C4-2B (cell line): ENCODE results near the gene WDR7.

Source experiments
- H3K27ac ChIP-seq: fragments of 450-650 bp; 2 replicates; pipeline ENCODE4 v1.5.1; 2017
- ZFX ChIP-seq: fragments of 450-650 bp; IDR thresholded peaks from 2 replicates; pipeline ENCODE4 v1.6.1; 2017
- TF ChIP-seq, protein P1 (sequence below): fragments of 450-650 bp; conservative IDR thresholded peaks from 2 replicates; pipeline ENCODE4 v1.5.1; 2017; ENCODE audit warnings: mild to moderate bottlenecking

The WDR7 gene

DNA sequence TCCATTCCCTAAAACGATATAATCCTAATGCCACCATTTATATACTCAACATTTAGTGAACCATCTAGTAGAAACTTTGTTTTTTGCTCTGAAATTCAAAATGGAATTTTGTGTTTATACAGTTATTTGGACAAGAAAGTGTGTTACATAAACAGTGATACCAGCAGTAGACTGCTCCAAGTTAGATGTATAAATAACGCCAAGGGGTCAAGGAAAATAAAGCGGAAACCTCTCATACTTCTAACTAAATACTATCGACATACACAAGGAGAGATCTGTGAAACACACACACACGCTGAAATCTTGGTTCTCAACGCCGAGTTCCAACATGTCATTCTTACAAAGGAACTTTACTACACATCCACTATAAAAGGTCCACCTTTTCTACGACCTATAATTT lies 14.0 kb upstream of the WDR7 start:
- H3K27ac ChIP-seq: no peak overlapping the region
- TF ChIP-seq, protein P1, sequence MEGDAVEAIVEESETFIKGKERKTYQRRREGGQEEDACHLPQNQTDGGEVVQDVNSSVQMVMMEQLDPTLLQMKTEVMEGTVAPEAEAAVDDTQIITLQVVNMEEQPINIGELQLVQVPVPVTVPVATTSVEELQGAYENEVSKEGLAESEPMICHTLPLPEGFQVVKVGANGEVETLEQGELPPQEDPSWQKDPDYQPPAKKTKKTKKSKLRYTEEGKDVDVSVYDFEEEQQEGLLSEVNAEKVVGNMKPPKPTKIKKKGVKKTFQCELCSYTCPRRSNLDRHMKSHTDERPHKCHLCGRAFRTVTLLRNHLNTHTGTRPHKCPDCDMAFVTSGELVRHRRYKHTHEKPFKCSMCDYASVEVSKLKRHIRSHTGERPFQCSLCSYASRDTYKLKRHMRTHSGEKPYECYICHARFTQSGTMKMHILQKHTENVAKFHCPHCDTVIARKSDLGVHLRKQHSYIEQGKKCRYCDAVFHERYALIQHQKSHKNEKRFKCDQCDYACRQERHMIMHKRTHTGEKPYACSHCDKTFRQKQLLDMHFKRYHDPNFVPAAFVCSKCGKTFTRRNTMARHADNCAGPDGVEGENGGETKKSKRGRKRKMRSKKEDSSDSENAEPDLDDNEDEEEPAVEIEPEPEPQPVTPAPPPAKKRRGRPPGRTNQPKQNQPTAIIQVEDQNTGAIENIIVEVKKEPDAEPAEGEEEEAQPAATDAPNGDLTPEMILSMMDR: no peak
- TF ChIP-seq ZFX: no peak

DNA sequence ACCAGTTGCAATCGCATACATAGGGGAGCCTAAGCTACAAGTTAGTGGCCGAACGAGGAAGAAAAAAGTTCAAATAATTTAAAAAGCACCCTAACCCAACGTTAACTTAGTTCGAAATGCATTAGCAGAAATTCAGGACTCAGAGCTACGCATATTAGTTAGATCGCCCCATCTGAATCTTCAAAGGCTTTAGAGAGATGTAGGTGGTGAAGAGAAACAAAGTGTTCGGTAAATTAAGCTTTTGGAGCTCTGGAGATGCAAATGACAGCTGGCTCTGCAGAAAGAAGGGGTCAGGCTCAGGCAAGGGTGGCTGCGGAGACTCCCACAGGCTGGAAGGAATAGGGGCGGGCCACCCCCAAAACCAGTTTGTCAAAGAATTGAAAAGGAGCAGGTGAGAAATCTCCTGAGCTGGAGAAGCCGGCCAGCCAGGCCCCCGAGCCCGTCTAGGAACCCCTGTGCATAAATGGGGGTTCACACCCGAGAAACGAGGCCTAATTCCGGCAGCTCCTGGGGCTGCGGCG lies 13.4 kb upstream of the WDR7 start:
- peak overlapping the region; percentile 99 for H3K27ac ChIP-seq
- no peak for TF ChIP-seq ZFX
- TF ChIP-seq, protein P1: no peak

DNA sequence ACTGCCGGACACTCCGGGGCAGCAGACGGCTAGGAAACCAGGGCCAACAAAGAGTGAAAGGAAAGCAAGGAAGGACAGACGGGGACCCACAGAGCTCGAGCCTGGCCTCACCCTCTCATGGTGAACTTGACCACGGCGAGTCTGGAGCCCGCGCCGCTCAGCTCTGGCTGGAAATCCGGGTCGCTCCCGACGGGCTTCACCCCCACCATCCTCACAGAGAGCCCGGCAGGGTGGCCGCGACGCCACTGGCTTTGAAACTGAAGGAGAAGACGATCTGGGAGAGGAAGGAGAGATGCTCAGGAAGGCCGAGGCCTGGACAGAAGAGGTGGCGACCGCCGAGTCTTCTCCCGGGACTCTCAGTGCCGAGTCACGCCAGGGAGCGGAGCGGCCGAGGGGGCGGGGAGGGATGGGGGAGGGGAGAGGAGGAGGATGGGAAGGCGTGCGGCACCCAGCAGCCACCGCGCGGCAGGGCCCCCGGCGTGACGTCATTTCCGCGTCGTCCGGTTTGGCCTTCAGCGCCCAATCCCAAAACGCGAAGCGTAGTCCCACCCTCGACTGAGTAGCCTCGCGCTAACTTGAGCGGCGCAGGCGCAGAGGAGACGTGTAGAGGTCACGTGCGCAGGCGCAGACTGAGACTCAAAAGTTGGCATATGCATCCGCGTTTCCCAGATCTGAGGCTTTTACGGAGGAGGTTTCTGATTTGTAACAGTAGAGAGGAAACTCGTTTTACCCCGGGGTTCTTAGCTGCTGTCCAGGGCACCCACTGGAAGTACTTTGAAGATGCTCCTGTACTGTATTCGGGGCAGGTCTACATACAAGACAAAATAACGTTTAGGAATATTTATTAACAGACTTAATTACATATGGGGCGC lies 12.7 kb upstream of the WDR7 start, which contains the start of gene TXNL1:
TXNL1 (minus strand) TSS at position 361 of the 872 bp plus-strand sequence; CDS start at position 209, 152 bp downstream.
- peak within 1 kb of the TSS; percentile 99 for H3K27ac ChIP-seq
- TF ChIP-seq, protein P1: no peak
- peak; percentile 73 for TF ChIP-seq ZFX

DNA sequence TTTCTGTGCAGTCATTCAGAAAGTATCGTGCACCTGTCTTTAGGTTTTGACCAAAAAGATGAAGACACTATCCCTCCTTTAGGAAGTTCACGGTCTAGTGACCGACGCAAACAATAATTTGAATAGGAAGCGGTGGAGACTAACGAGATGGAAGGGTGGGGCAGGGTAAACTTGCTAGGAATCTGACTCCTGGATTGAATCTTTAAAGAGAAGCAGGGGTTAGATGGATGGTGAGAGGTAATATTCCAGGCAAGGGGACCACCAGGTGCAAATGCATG lies 12.1 kb upstream of the WDR7 start:
- no peak for TF ChIP-seq ZFX
- TF ChIP-seq, protein P1: no peak
- H3K27ac ChIP-seq: peak overlapping the region; percentile 99

DNA sequence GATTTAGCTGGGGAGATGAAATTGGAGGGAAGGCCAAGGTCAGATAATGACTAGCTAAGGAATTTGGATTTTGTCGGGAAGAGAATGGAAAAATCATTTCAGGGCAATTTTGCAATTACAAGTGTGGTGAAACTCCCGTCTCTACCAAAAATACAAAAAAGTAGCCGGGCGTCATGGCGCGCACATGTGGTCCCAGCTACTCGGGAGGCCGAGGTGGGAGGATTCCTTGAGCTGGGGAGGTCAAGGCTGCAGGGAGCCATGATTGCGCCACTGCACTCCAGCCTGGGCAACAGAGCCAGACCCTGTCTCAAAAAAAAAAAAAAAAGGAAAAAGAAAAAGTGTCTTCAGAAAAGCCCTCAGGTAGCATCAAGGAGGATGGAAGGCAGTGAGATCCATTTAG lies 11.6 kb upstream of the WDR7 start:
- peak overlapping the region; percentile 99; the same call in 1 of the 2 replicates for H3K27ac ChIP-seq
- TF ChIP-seq, protein P1: no peak
- no peak for TF ChIP-seq ZFX

DNA sequence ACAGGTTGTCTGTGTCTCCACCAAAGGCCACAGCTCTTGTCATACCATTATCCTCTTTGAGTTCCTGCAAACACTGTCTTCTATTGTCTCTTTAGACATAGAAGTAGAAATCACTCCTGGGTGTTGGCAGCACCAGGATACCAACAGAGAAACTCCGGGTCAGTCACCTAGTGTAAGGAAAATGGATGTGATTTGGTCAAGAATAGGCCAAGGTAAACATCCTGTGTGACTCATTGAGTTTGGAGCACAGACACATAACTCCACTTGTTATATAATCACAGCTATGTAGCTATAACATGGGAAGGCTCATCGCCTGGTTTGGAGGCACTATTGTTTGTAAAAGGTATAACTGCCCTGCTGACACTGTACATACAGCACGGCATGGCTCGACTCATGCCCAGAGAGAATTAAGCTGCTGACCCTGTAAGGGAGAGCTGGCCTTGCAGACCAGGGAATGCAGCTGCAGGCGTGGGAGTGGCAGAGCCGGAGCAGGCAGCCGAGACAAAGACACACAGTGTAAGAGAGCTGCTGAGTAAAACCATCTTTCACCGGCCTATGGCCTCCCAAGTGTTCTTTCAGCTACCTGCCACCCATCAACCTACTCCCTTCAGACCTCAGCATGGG lies 9.3 kb upstream of the WDR7 start:
- TF ChIP-seq, protein P1: no peak
- TF ChIP-seq ZFX: no peak
- H3K27ac ChIP-seq: no peak overlapping the region

DNA sequence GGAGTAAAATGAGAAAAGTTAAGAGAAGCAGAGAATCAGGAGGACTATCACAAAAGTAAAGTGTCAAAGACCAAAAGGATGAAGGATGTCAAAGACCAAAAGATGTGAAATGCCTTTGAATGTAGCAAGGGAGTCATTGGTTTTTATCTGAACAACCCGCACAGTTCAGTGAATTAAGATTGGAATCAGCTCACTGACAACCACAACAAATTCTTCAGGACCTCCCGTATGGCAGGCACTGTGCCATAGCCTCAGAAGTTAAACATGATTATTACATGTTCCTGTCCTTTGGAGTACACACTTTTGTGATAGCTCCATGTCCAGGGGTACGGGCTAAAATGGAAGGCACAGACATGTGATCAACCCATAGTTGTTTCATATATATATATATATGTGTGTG lies 7.8 kb upstream of the WDR7 start:
- no peak for TF ChIP-seq ZFX
- TF ChIP-seq, protein P1: no peak
- no peak overlapping the region for H3K27ac ChIP-seq
